ENCODE measurements around the gene THAP11.

The THAP11 gene

DNA sequence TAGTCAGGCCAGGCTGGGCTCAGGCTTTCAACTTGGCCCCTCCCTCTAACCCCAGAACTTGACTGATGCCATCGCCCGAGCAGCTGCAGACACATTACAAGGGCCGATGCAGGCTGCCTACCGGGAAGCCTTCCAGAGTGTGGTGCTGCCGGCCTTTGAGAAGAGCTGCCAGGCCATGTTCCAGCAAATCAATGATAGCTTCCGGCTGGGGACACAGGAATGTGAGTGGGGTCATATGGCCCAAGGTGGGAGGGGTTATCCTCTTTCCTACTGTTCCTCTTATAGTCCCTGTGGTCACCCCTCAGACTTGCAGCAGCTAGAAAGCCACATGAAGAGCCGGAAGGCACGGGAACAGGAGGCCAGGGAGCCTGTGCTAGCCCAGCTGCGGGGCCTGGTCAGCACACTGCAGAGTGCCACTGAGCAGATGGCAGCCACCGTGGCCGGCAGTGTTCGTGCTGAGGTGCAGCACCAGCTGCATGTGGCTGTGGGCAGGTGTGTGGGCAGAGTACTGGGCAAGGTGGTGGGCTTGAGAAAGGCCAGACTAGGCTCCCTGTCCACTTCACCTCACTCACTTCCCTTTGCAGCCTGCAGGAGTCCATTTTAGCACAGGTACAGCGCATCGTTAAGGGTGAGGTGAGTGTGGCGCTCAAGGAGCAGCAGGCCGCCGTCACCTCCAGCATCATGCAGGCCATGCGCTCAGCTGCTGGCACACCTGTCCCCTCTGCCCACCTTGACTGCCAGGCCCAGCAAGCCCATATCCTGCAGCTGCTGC, 40.4 kb downstream of the THAP11 start:
- no peak overlapping the region for H3K4me3 ChIP-seq (replicated peaks in 1 of 2; ENCODE audit: low read depth in 2 of 2, low read length in 2 of 2)
- TF ChIP-seq, protein P1, sequence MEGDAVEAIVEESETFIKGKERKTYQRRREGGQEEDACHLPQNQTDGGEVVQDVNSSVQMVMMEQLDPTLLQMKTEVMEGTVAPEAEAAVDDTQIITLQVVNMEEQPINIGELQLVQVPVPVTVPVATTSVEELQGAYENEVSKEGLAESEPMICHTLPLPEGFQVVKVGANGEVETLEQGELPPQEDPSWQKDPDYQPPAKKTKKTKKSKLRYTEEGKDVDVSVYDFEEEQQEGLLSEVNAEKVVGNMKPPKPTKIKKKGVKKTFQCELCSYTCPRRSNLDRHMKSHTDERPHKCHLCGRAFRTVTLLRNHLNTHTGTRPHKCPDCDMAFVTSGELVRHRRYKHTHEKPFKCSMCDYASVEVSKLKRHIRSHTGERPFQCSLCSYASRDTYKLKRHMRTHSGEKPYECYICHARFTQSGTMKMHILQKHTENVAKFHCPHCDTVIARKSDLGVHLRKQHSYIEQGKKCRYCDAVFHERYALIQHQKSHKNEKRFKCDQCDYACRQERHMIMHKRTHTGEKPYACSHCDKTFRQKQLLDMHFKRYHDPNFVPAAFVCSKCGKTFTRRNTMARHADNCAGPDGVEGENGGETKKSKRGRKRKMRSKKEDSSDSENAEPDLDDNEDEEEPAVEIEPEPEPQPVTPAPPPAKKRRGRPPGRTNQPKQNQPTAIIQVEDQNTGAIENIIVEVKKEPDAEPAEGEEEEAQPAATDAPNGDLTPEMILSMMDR (IDR thresholded peaks at IDR 0.05; ENCODE audit: low read depth, low read length) = no peak
- peak in 1 of 2 donors; percentile 42 for DNase-seq (ENCODE audit: low read depth in 2 of 2)

DNA sequence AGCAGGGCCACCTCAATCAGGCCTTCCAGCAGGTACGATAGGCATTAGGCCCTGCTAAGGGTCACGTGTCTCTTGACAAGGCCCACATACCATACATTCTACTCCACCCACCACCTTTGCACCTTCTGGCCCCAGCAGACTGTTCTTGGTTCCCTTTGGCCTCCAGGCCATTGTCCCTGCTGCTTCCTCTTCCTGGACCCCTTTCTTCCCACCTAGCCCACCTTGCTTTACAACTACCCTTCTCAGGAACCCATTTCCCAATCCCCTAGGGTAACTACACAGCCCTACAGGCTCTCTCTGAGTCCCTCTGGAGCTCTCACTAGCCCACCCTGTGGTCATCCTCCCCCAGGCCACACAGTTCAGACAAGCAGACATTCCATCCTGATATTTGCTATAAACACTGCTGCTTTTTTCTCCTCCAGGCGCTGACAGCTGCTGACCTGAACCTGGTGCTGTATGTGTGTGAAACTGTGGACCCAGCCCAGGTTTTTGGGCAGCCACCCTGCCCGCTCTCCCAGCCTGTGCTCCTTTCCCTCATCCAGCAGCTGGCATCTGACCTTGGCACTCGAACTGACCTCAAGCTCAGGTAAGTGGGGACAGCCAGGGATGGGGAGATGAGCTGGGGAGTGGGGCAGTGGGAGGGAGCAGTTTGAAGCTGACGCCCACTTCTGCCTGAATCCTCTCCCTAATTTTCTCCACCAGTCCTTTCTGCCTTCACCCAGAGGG, 41.2 kb downstream of the THAP11 start:
- H3K4me3 ChIP-seq (replicated peaks in 1 of 2; ENCODE audit: low read depth in 2 of 2, low read length in 2 of 2) = no peak overlapping the region
- TF ChIP-seq, protein P1 (IDR thresholded peaks at IDR 0.05; ENCODE audit: low read depth, low read length) = no peak
- DNase-seq (ENCODE audit: low read depth in 2 of 2) = no peak

DNA sequence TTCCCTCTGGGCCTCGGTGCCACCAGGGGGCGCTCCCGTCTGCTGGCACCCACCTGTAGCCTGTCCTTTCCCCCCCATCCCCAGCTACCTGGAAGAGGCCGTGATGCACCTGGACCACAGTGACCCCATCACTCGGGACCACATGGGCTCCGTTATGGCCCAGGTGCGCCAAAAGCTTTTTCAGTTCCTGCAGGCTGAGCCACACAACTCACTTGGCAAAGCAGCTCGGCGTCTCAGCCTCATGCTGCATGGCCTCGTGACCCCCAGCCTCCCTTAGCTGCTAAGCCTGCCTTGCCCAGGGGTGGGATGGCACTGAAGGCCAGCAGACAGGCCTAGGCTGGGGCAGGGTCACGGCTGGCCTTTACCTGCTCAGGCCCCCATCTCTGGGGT, 41.7 kb downstream of the THAP11 start:
- TF ChIP-seq, protein P1 (IDR thresholded peaks at IDR 0.05; ENCODE audit: low read depth, low read length) = peak; percentile 94
- H3K4me3 ChIP-seq (replicated peaks in 1 of 2; ENCODE audit: low read depth in 2 of 2, low read length in 2 of 2) = no peak overlapping the region
- DNase-seq (ENCODE audit: low read depth in 2 of 2) = peak; percentile 57 to 65

DNA sequence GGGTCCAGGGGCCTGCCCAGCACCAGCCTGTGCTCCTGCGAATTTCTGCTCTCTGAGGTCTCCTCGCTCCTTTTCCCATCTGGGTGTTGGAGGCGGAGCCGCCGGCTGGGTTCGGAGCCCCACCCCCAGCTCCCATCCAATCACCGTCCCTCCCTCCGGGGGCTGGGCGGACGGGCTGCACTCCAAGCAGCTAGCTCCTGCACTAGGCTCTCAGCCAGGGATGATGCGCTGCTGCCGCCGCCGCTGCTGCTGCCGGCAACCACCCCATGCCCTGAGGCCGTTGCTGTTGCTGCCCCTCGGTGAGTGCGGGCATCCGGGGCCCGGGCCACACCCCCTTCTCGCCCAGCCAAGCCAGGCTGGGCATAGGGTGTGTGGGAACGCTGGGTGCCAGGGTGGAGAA, 42.6 kb downstream of the THAP11 start, which contains the start of gene NRN1L:
Gene NRN1L, plus strand, starts transcription at position 202 of the 400 bp plus-strand sequence. Its CDS starts 19 bp downstream, at position 221.
- TF ChIP-seq, protein P1 (IDR thresholded peaks at IDR 0.05; ENCODE audit: low read depth, low read length) = no peak
- H3K4me3 ChIP-seq (replicated peaks in 1 of 2; ENCODE audit: low read depth in 2 of 2, low read length in 2 of 2) = no peak within 1 kb of the TSS
- peak; percentile 91 to 93 for DNase-seq (ENCODE audit: low read depth in 2 of 2)

DNA sequence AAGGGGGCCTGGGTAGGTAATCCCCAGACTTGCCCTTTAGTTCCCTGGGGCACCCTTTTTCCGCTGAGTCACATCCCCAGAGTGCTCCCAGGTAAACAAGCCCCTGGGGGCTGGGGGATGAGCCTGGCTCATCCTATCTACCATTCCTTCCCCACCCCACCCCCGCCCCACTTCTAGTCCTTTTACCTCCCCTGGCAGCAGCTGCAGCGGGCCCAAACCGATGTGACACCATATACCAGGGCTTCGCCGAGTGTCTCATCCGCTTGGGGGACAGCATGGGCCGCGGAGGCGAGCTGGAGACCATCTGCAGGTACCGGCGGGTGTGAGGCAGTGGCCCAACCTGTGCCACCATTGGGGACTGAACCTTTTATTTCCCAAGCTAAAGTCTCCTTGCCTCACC, 43.4 kb downstream of the THAP11 start:
- DNase-seq (ENCODE audit: low read depth in 2 of 2) = no peak
- TF ChIP-seq, protein P1 (IDR thresholded peaks at IDR 0.05; ENCODE audit: low read depth, low read length) = no peak
- no peak overlapping the region for H3K4me3 ChIP-seq (replicated peaks in 1 of 2; ENCODE audit: low read depth in 2 of 2, low read length in 2 of 2)

DNA sequence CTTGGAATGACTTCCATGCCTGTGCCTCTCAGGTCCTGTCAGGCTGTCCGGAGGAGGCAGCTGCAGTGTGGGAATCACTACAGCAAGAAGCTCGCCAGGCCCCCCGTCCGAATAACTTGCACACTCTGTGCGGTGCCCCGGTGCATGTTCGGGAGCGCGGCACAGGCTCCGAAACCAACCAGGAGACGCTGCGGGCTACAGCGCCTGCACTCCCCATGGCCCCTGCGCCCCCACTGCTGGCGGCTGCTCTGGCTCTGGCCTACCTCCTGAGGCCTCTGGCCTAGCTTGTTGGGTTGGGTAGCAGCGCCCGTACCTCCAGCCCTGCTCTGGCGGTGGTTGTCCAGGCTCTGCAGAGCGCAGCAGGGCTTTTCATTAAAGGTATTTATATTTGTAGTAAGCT, 43.9 kb downstream of the THAP11 start:
- no peak for DNase-seq (ENCODE audit: low read depth in 2 of 2)
- TF ChIP-seq, protein P1 (IDR thresholded peaks at IDR 0.05; ENCODE audit: low read depth, low read length) = no peak
- no peak overlapping the region for H3K4me3 ChIP-seq (replicated peaks in 1 of 2; ENCODE audit: low read depth in 2 of 2, low read length in 2 of 2)

All from cardiac fibroblast (primary cell).